Esophagus muscularis mucosa (tissue), 4 donors: ENCODE measurements around the gene GLP2R.

Experiments
- CTCF ChIP-seq, 3 experiments: fragments of 200-600 bp in 2 of 3; fragments of 450-650 bp in 1 of 3; sonication (generic) in 2 of 3; IDR thresholded peaks; one replicate each; pipeline ENCODE4 v1.5.1; 2017 to 2019; ENCODE audit warnings: antibody characterized with exemption in 3 of 3, mild to moderate bottlenecking in 2 of 3, moderate library complexity in 1 of 3
- EP300 ChIP-seq: sonication (generic); formaldehyde crosslinking; IDR thresholded peaks from one replicate; pipeline ENCODE4 v1.6.1; 2017; ENCODE audit warnings: antibody characterized with exemption
- POLR2A ChIP-seq: fragments of 450-650 bp; IDR thresholded peaks from one replicate; pipeline ENCODE4 v1.6.1; 2017; ENCODE audit warnings: antibody characterized with exemption, moderate library complexity, mild to moderate bottlenecking, low read depth
- POLR2AphosphoS5 ChIP-seq, 2 donors: sonication (generic); formaldehyde crosslinking; IDR thresholded peaks; one replicate each; pipeline ENCODE4 v1.6.1; 2017; ENCODE audit warnings: antibody characterized with exemption in 2 of 2

- TF ChIP-seq POLR2AphosphoS5 (IDR thresholded peaks at IDR 0.05) (no peak), CTCF (IDR thresholded peaks at IDR 0.05) (no peak), EP300 (no peak), POLR2A (no peak)
Measured at GRCh38 chr17:9878786-9879525, 53.2 kb downstream of the GLP2R start.
